Measurements from ENCODE around the gene UBE2G2.

The UBE2G2 gene

GRCh38 chr21:44785620-44786335 is 15.8 kb downstream of the UBE2G2 start:
- TF ChIP-seq EP300 (IDR thresholded peaks at IDR 0.05; ENCODE audit: borderline replicate concordance) (no peak), NFIC (IDR thresholded peaks at IDR 0.05) (no peak), CREB1 (IDR thresholded peaks at IDR 0.05; ENCODE audit: low read depth) (no peak), RAD21 (IDR thresholded peaks at IDR 0.05; ENCODE audit: low read depth) (no peak), TAF1 (IDR thresholded peaks at IDR 0.05; ENCODE audit: low read depth) (no peak), YY1 (IDR thresholded peaks at IDR 0.05; ENCODE audit: low read depth) (no peak), TEAD4 (IDR thresholded peaks at IDR 0.05) (no peak), EGR1 (IDR thresholded peaks at IDR 0.05) (no peak), TCF12 (IDR thresholded peaks at IDR 0.05; ENCODE audit: low read depth) (no peak), MAX (IDR thresholded peaks at IDR 0.05) (no peak), ZBTB7A (IDR thresholded peaks at IDR 0.05; ENCODE audit: low read depth) (no peak), CEBPB (IDR thresholded peaks at IDR 0.05) (no peak), FOXM1 (IDR thresholded peaks at IDR 0.05; ENCODE audit: borderline replicate concordance, low read depth) (no peak), USF1 (IDR thresholded peaks at IDR 0.05) (no peak)
- TF ChIP-seq, protein P1, sequence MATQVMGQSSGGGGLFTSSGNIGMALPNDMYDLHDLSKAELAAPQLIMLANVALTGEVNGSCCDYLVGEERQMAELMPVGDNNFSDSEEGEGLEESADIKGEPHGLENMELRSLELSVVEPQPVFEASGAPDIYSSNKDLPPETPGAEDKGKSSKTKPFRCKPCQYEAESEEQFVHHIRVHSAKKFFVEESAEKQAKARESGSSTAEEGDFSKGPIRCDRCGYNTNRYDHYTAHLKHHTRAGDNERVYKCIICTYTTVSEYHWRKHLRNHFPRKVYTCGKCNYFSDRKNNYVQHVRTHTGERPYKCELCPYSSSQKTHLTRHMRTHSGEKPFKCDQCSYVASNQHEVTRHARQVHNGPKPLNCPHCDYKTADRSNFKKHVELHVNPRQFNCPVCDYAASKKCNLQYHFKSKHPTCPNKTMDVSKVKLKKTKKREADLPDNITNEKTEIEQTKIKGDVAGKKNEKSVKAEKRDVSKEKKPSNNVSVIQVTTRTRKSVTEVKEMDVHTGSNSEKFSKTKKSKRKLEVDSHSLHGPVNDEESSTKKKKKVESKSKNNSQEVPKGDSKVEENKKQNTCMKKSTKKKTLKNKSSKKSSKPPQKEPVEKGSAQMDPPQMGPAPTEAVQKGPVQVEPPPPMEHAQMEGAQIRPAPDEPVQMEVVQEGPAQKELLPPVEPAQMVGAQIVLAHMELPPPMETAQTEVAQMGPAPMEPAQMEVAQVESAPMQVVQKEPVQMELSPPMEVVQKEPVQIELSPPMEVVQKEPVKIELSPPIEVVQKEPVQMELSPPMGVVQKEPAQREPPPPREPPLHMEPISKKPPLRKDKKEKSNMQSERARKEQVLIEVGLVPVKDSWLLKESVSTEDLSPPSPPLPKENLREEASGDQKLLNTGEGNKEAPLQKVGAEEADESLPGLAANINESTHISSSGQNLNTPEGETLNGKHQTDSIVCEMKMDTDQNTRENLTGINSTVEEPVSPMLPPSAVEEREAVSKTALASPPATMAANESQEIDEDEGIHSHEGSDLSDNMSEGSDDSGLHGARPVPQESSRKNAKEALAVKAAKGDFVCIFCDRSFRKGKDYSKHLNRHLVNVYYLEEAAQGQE (IDR thresholded peaks at IDR 0.05; ENCODE audit: low read depth), result no peak

- TF ChIP-seq TAF1 (IDR thresholded peaks at IDR 0.05; ENCODE audit: low read depth), result no peak
Observed at GRCh38 chr21:44784810-44785209, 16.8 kb downstream of the UBE2G2 start.

DNA sequence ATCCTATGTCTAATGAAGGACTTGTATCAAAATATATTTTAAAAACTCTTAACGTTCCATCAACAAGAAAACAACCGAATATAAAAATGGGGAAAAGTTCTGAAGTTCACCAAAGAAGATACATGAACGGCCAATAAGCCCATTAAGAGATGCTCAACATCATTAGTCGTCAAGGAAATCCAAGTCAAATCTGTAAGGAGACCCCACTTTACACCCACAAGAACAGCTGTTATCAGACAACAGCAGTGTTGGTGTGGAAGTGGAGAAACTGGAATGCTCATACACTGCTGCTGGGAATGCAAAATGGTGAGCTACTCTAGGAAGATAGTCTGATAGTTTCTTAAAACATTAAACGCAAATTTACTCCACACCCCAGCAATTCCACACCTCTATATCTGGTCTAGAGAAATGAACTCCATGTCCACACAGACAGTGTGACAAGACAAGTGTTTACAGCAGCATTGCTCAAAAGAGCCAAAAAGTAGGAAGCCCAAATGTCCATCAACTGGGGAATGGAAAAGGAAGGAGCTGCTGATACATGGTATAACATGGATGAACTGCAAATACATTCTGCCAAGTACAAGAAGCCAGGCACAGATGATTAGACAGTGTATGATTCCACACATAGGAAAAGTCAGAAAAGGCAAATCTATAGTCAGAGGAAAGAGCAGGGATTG is 18.5 kb downstream of the UBE2G2 start:
- TF ChIP-seq FOXM1 (IDR thresholded peaks at IDR 0.05; ENCODE audit: borderline replicate concordance, low read depth), result no peak
- no peak for TF ChIP-seq USF1 (IDR thresholded peaks at IDR 0.05)
- TF ChIP-seq EGR1 (IDR thresholded peaks at IDR 0.05), result no peak
- TF ChIP-seq MAX (IDR thresholded peaks at IDR 0.05), result no peak
- TF ChIP-seq CEBPB (IDR thresholded peaks at IDR 0.05), result no peak
- TF ChIP-seq, protein P1 (IDR thresholded peaks at IDR 0.05; ENCODE audit: low read depth), result no peak
- no peak for TF ChIP-seq RAD21 (IDR thresholded peaks at IDR 0.05; ENCODE audit: low read depth)
- TF ChIP-seq TCF12 (IDR thresholded peaks at IDR 0.05; ENCODE audit: low read depth), result no peak
- TF ChIP-seq ZBTB7A (IDR thresholded peaks at IDR 0.05; ENCODE audit: low read depth), result no peak
- TF ChIP-seq EP300 (IDR thresholded peaks at IDR 0.05; ENCODE audit: borderline replicate concordance), result no peak
- no peak for TF ChIP-seq YY1 (IDR thresholded peaks at IDR 0.05; ENCODE audit: low read depth)

DNA sequence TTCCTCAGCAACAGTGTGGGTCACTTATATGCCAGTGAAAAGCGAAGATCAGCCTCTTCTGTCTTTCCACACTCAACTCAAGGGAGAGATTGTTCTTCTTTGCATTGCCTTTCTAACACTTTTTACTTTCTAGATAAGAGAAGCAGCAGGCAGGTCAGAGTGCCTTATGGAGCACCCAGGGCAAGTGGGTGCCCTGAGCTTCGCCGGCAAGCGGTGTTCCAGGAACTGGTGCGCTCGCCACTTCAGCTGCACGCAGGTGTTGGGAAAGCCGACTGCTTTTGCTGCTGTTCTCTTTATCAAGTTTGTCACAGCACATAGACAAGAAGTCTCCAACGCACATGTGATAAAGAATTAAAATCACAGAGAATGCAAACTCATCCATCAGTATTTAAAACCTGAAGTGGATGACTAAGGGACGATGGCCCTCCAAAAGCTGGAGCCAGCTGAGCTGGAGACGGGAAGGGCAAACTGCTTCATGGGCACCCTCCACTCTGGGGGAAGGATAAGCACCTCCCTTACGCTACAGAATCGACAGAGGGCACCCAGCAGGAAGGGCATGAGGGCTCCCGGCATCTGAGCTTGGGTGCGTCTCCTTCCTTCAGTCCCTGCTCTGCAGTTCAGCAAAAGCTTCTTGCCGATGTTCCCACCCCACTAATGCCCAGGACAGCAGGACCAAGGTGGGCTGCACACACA is 20.7 kb downstream of the UBE2G2 start:
- TF ChIP-seq CREB1 (IDR thresholded peaks at IDR 0.05; ENCODE audit: low read depth) (no peak), NFIC (IDR thresholded peaks at IDR 0.05) (no peak), TEAD4 (IDR thresholded peaks at IDR 0.05) (no peak), FOXM1 (IDR thresholded peaks at IDR 0.05; ENCODE audit: borderline replicate concordance, low read depth) (no peak), USF1 (IDR thresholded peaks at IDR 0.05) (no peak), EGR1 (IDR thresholded peaks at IDR 0.05) (no peak), CEBPB (IDR thresholded peaks at IDR 0.05) (no peak), EP300 (IDR thresholded peaks at IDR 0.05; ENCODE audit: borderline replicate concordance) (no peak), ZBTB7A (IDR thresholded peaks at IDR 0.05; ENCODE audit: low read depth) (no peak), YY1 (IDR thresholded peaks at IDR 0.05; ENCODE audit: low read depth) (no peak), TCF12 (IDR thresholded peaks at IDR 0.05; ENCODE audit: low read depth) (no peak), RAD21 (IDR thresholded peaks at IDR 0.05; ENCODE audit: low read depth) (no peak), MAX (IDR thresholded peaks at IDR 0.05) (no peak)
- TF ChIP-seq, protein P1 (IDR thresholded peaks at IDR 0.05; ENCODE audit: low read depth), result no peak

Measured in Ishikawa (cell line).